PC-3 (cell line): Measurements from ENCODE around the gene CEBPZ.

ENCODE experiments used
- CTCF ChIP-seq: fragments of 300-600 bp; sonication (generic); conservative IDR thresholded peaks from 2 replicates; pipeline ENCODE4 v1.5.1; 2017; ENCODE audit warnings: antibody characterized with exemption, low read depth, mild to moderate bottlenecking, low read length
- EZH2 ChIP-seq: fragments of 300-600 bp; sonication (generic); IDR thresholded peaks from one replicate; pipeline ENCODE4 v1.6.1; 2017; ENCODE audit warnings: antibody characterized with exemption, mild to moderate bottlenecking, low read length; ENCODE audit not compliant: unreplicated experiment
- EZH2phosphoT487 ChIP-seq: fragments of 300-600 bp; sonication (generic); IDR thresholded peaks from 2 replicates; pipeline ENCODE4 v1.6.1; 2018; ENCODE audit warnings: mild to moderate bottlenecking, antibody characterized with exemption, low read length, borderline replicate concordance

GRCh38 chr2:37203708-37204107 is 27.7 kb downstream of the CEBPZ start:
- TF ChIP-seq CTCF (no peak), EZH2 (no peak), EZH2phosphoT487 (no peak)
